Endothelial cell of umbilical vein (primary cell): ENCODE results near the gene PAX6. TPM values are rescaled to one million over a fixed set of nuclear protein-coding genes. Genes with fewer than 3 reads are reported as not detected.

Source experiments
- BruUV-seq: library from RNA; stranded (reverse); fragments of 400-500 nt; replicated peaks from 2 replicates; lab custom pipeline; 2021; lab: Mats Ljungman, UMichigan
- CTCF ChIA-PET: fragments of 300-600, 350-600 bp; sonication (Branson Sonifier 250); formaldehyde crosslinking; loops from one replicate; lab custom pipeline; 2021; ENCODE audit warnings: antibody characterized with exemption, inconsistent platforms; lab: Charles Lee
- POLR2A ChIA-PET: fragments of 300-600, 350-600 bp; sonication (Branson Sonifier 250); formaldehyde crosslinking; loops from one replicate; lab custom pipeline; 2021; ENCODE audit warnings: antibody characterized with exemption, inconsistent platforms; lab: Charles Lee
- DNase-seq: peaks from one replicate; pipeline ENCODE4 v3.0.0-alpha.2; 2011; ENCODE audit warnings: low read depth, low spot score
- FAIRE-seq: peaks from 2 replicates; lab custom pipeline; 2011; peaks lifted over from hg19 to GRCh38; lab: Jason Lieb, UNC
- H2AFZ ChIP-seq: 2 replicates; pipeline ENCODE4 v1.6.0; 2012; ENCODE audit warnings: low read depth, low read length, control low read depth, inconsistent platforms
- H3K27ac ChIP-seq: 2 replicates; pipeline ENCODE4 v1.5.1; 2011; ENCODE audit warnings: low read depth, mild to moderate bottlenecking, control low read depth, low read length, moderate library complexity; ENCODE audit not compliant: insufficient read depth
- H3K27me3 ChIP-seq, 2 experiments: 2 replicates each; pipeline versions ENCODE4 v1.6.0 to v1.6.1; 2011; ENCODE audit warnings: low read length in 2 of 2, mixed read lengths in 1 of 2; ENCODE audit not compliant: control insufficient read depth in 2 of 2, insufficient read depth in 2 of 2
- H3K36me3 ChIP-seq, 2 experiments: 2 replicates in 1 of 2; 3 replicates in 1 of 2; pipeline ENCODE4 v1.5.1; 2011; ENCODE audit warnings: low read length in 2 of 2, mild to moderate bottlenecking in 1 of 2, moderate library complexity in 1 of 2; ENCODE audit not compliant: control insufficient read depth in 2 of 2, insufficient read depth in 2 of 2; ENCODE audit errors: extremely low read depth in 1 of 2
- H3K4me1 ChIP-seq: 3 replicates; pipeline ENCODE4 v1.5.1; 2011; ENCODE audit warnings: mild to moderate bottlenecking, low read length; ENCODE audit not compliant: control insufficient read depth, insufficient read depth; ENCODE audit errors: extremely low read depth
- H3K4me2 ChIP-seq: 2 replicates; pipeline ENCODE4 v1.6.1; 2011; ENCODE audit warnings: low read length, control low read depth, mixed read lengths; ENCODE audit not compliant: insufficient read depth
- H3K4me3 ChIP-seq, 3 experiments: fragments of 200-600 bp in 1 of 3; sonication (generic), shearing (Covaris generic) in 1 of 3; replicated peaks in 1 of 3; 2 replicates each; pipeline ENCODE4 v1.5.1; 2011 to 2016; ENCODE audit warnings: control low read depth in 3 of 3, low read length in 3 of 3, mild to moderate bottlenecking in 2 of 3, inconsistent platforms in 1 of 3, low read depth in 1 of 3, moderate library complexity in 1 of 3; ENCODE audit not compliant: insufficient read depth in 1 of 3
- H3K79me2 ChIP-seq: 2 replicates; pipeline ENCODE4 v1.6.0; 2012; ENCODE audit warnings: low read length, inconsistent platforms; ENCODE audit not compliant: control insufficient read depth, insufficient read depth
- H3K9ac ChIP-seq: replicated peaks from 2 replicates; pipeline ENCODE3; 2011; ENCODE audit warnings: low read length, control low read depth; ENCODE audit not compliant: insufficient read depth; ENCODE audit errors: extremely low read depth
- H3K9me1 ChIP-seq: replicated peaks from 3 replicates; pipeline ENCODE4 v1.6.0; 2011; ENCODE audit warnings: mild to moderate bottlenecking, low read length; ENCODE audit not compliant: control insufficient read depth, insufficient read depth; ENCODE audit errors: extremely low read depth
- H3K9me3 ChIP-seq: replicated peaks from 2 replicates; pipeline ENCODE4 v1.5.1; 2012; ENCODE audit warnings: low read length, inconsistent platforms; ENCODE audit not compliant: control insufficient read depth, insufficient read depth
- H4K20me1 ChIP-seq: replicated peaks from 2 replicates; pipeline ENCODE3; 2011; ENCODE audit warnings: mild to moderate bottlenecking, low read length; ENCODE audit not compliant: control insufficient read depth, insufficient read depth; ENCODE audit errors: extremely low read depth
- EZH2 ChIP-seq: IDR thresholded peaks from 2 replicates; pipeline ENCODE4 v1.6.1; 2012; ENCODE audit warnings: borderline replicate concordance, low read depth, mild to moderate bottlenecking, moderate library complexity, low read length, inconsistent platforms; ENCODE audit not compliant: severe bottlenecking
- FOS ChIP-seq: IDR thresholded peaks from 2 replicates; pipeline ENCODE4 v1.6.1; 2011; ENCODE audit warnings: mild to moderate bottlenecking, low read length, moderate library complexity, borderline replicate concordance; ENCODE audit not compliant: insufficient read depth
- GATA2 ChIP-seq: IDR thresholded peaks from 2 replicates; pipeline ENCODE4 v1.7.0; 2011; ENCODE audit warnings: low read depth, mild to moderate bottlenecking, moderate library complexity, mixed read lengths, low read length; ENCODE audit not compliant: insufficient read length, insufficient read depth
- JUN ChIP-seq: IDR thresholded peaks from 2 replicates; pipeline ENCODE4 v1.6.1; 2011; ENCODE audit warnings: borderline replicate concordance, low read depth; ENCODE audit not compliant: insufficient read length, insufficient read depth
- MYC ChIP-seq: IDR thresholded peaks from one replicate; pipeline ENCODE4 v1.6.1; 2011; ENCODE audit warnings: mild to moderate bottlenecking, low read depth, low read length
- POLR2A ChIP-seq: IDR thresholded peaks from 2 replicates; pipeline ENCODE4 v1.6.1; 2012; ENCODE audit warnings: low read depth, mild to moderate bottlenecking, control low read depth, low read length
- POLR2AphosphoS5 ChIP-seq: IDR thresholded peaks from 2 replicates; pipeline ENCODE4 v1.6.1; 2012; ENCODE audit warnings: low read depth, mild to moderate bottlenecking, control low read depth, low read length, moderate library complexity; ENCODE audit not compliant: insufficient read depth
- dilution Hi-C: fragments of 300-500 bp; cut with MboI; formaldehyde crosslinking; loops from one replicate; pipeline ENCODE4 v1.15.0; 2019; ENCODE audit warnings: low sequenced_read_pairs; ENCODE audit not compliant: extremely low pct_ligation_motif_present
- intact Hi-C: fragments of 100-400 bp; cut with micrococcal nuclease; formaldehyde crosslinking; loops from one replicate; pipeline ENCODE4 v1.10.0; 2022
- polyA plus RNA-seq, 4 experiments: library from polyadenylated mRNA; depleted of rRNA in 3 of 4; stranded (reverse) in 3 of 4; unstranded in 1 of 4; fragments of >200 nt; gene quantifications; 2 replicates each; pipeline versions ENCODE4 v1.2.1 to v1.2.3, GENCODE V29; 2011 to 2012; ENCODE audit warnings: missing spikeins in 1 of 4
- total RNA-seq: library from RNA; stranded (reverse); gene quantifications from 2 replicates; pipeline ENCODE4 v1.2.3, GENCODE V29; 2021
- TF ChIP-seq, protein P1 (sequence below), 2 donors: IDR thresholded peaks; 1 replicate in 1 of 2; 2 replicates in 1 of 2; pipeline ENCODE4 v1.5.1; 2011; ENCODE audit warnings: low read length in 2 of 2, mild to moderate bottlenecking in 2 of 2, moderate library complexity in 2 of 2, control low read depth in 1 of 2, inconsistent platforms in 1 of 2, low read depth in 1 of 2; ENCODE audit not compliant: insufficient read depth in 1 of 2; ENCODE audit errors: extremely low read depth in 1 of 2
- TF ChIP-seq, protein P2 (sequence below): IDR thresholded peaks from 2 replicates; pipeline ENCODE4 v1.6.1; 2011; ENCODE audit not compliant: insufficient read depth, insufficient read length

PAX6 gene
- total and polyA plus RNA-seq, 2 donors (not counting 3 experiments of a cell fraction or from before 2014, with no cell fraction given), result not detected

DNA sequence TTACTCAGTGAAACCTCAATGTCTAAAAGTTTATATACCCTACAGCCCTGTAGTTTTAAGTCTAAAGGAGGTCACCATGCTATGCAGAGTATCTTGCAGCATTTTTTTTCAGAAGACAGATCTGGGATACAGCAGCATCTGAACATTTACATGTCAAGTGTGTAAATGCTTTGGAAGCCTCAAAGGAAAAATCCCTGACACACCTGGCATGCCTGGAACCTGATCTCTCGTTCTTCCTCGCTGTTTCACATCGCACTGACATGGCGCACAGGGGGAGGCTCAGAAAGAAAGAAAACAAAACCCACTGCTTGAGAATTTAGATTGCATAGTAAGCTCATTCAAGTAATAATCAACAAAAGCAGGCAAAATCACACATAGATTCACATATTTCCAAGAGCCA lies 31.0 kb downstream of the PAX6 start:
- Histone ChIP-seq H3K4me1 (no peaks in the 10 kb centered on the region), H3K27ac (no peak overlapping the region), H3K9me3 (no peaks in the 10 kb centered on the region), H3K4me2 (no peak overlapping the region), H4K20me1 (no peaks in the 10 kb centered on the region), H3K36me3 (no peaks in the 10 kb centered on the region), H3K4me3 (no peak overlapping the region), H3K9ac (no peak overlapping the region), H3K79me2 (no peaks in the 10 kb centered on the region), H2AFZ (no peak overlapping the region), H3K27me3 (no peaks in the 10 kb centered on the region), H3K9me1 (no peaks in the 10 kb centered on the region)
- no TSS peak for BruUV-seq
- no peak for DNase-seq
- dilution Hi-C loops (no loop called here), intact Hi-C loops (no loop called here)
- TF ChIP-seq POLR2A (no peak), MYC (no peak), EZH2 (no peak), POLR2AphosphoS5 (no peak), JUN (no peak), FOS (no peak), GATA2 (no peak)
- TF ChIP-seq, protein P1, sequence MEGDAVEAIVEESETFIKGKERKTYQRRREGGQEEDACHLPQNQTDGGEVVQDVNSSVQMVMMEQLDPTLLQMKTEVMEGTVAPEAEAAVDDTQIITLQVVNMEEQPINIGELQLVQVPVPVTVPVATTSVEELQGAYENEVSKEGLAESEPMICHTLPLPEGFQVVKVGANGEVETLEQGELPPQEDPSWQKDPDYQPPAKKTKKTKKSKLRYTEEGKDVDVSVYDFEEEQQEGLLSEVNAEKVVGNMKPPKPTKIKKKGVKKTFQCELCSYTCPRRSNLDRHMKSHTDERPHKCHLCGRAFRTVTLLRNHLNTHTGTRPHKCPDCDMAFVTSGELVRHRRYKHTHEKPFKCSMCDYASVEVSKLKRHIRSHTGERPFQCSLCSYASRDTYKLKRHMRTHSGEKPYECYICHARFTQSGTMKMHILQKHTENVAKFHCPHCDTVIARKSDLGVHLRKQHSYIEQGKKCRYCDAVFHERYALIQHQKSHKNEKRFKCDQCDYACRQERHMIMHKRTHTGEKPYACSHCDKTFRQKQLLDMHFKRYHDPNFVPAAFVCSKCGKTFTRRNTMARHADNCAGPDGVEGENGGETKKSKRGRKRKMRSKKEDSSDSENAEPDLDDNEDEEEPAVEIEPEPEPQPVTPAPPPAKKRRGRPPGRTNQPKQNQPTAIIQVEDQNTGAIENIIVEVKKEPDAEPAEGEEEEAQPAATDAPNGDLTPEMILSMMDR (IDR thresholded peaks at IDR 0.05; ENCODE audit: extremely low read depth in 1 of 2, insufficient read depth in 1 of 2, low read depth in 1 of 2, low read length in 2 of 2), result no peak
- TF ChIP-seq, protein P2, sequence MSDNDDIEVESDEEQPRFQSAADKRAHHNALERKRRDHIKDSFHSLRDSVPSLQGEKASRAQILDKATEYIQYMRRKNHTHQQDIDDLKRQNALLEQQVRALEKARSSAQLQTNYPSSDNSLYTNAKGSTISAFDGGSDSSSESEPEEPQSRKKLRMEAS, result no peak
- FAIRE-seq, result no peak
- ChIA-PET POLR2A (no interaction called here), CTCF (interaction anchor here (0.9 to 1.2 kb wide), 2 partner anchors 11 to 139 kb away, joined by 3 read pairs; no protein-coding TSS in a partner anchor)
